OCI-LY3 (cell line): ENCODE measurements around the gene PPL.

Source experiments
- H2AFZ ChIP-seq: fragments of 200-600, 300-600 bp; shearing (Covaris generic); 2 replicates; pipeline ENCODE4 v1.6.0; 2014; ENCODE audit warnings: antibody characterized with exemption, low read depth, low read length
- H3K27ac ChIP-seq: fragments of 200-600, 300-600 bp; sonication (generic); 2 replicates; pipeline ENCODE4 v1.5.1; 2014; ENCODE audit warnings: mild to moderate bottlenecking, low read length, moderate library complexity, mixed read lengths
- H3K27me3 ChIP-seq: fragments of 200-600, 300-600 bp; sonication (generic); 2 replicates; pipeline ENCODE4 v1.6.1; 2014; ENCODE audit warnings: low read depth, low read length, mixed read lengths
- H3K36me3 ChIP-seq: fragments of 200-600, 300-600 bp; sonication (generic); replicated peaks from 2 replicates; pipeline ENCODE3; 2014; ENCODE audit warnings: low read depth, low read length, mixed read lengths
- H3K4me1 ChIP-seq: fragments of 300-600, 200-600 bp; sonication (generic); 2 replicates; pipeline ENCODE4 v1.6.1; 2014; ENCODE audit warnings: low read length, mixed read lengths
- H3K4me2 ChIP-seq: fragments of 200-600, 300-600 bp; sonication (generic); 2 replicates; pipeline ENCODE4 v1.6.1; 2014; ENCODE audit warnings: low read length, mixed read lengths
- H3K4me3 ChIP-seq: fragments of 300-600, 200-600 bp; sonication (generic); 2 replicates; pipeline ENCODE4 v1.5.1; 2014; ENCODE audit warnings: antibody characterized with exemption, mild to moderate bottlenecking, low read length, moderate library complexity
- H3K79me2 ChIP-seq: fragments of 300-600, 200-600 bp; shearing (Covaris generic); 2 replicates; pipeline ENCODE4 v1.6.1; 2014; ENCODE audit warnings: mild to moderate bottlenecking, low read length, mixed read lengths
- H3K9ac ChIP-seq: fragments of 300-600, 200-600 bp; shearing (Covaris generic); 2 replicates; pipeline ENCODE4 v1.6.0; 2014; ENCODE audit warnings: mild to moderate bottlenecking, low read length, moderate library complexity
- H3K9me3 ChIP-seq: fragments of 200-600, 300-600 bp; shearing (Covaris generic); 2 replicates; pipeline ENCODE4 v1.6.1; 2014; ENCODE audit warnings: low read length, mixed read lengths; ENCODE audit not compliant: insufficient read depth
- H4K20me1 ChIP-seq: fragments of 200-600, 300-600 bp; sonication (generic); 2 replicates; pipeline ENCODE4 v1.6.1; 2016; ENCODE audit warnings: low read length, mixed read lengths; ENCODE audit not compliant: insufficient read depth
- EZH2phosphoT487 ChIP-seq: fragments of 200-600 bp; shearing (Covaris generic); IDR thresholded peaks from 2 replicates; pipeline ENCODE4 v1.6.1; 2018; ENCODE audit warnings: antibody characterized with exemption, mixed run types, low read depth
- TF ChIP-seq, protein P1 (sequence below): fragments of 200-600, 300-600 bp; sonication (generic); IDR thresholded peaks from 2 replicates; pipeline ENCODE4 v1.5.1; 2014; ENCODE audit warnings: antibody characterized with exemption, low read length, low read depth

The PPL gene

DNA sequence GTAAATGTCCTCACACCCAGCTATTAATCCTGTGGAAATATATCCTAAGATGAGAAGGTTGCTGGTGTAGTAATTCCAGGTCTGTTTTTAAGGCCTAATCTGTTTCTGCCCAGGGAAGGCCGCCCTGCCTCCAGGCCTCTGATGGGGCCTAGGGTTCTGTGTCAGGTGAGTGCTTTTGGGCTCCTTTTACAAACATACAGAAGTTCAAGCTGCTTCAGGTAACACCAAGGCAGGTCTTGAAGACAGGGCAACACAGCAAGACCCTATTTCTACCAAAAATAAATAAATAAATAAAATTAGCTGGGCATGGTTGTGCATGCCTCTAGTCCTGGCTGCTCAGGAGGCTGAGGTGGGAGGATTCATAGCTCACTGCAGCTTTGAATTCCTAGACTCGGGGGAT is 9.3 kb downstream of the PPL start:
- TF ChIP-seq EZH2phosphoT487, result no peak
- TF ChIP-seq, protein P1, sequence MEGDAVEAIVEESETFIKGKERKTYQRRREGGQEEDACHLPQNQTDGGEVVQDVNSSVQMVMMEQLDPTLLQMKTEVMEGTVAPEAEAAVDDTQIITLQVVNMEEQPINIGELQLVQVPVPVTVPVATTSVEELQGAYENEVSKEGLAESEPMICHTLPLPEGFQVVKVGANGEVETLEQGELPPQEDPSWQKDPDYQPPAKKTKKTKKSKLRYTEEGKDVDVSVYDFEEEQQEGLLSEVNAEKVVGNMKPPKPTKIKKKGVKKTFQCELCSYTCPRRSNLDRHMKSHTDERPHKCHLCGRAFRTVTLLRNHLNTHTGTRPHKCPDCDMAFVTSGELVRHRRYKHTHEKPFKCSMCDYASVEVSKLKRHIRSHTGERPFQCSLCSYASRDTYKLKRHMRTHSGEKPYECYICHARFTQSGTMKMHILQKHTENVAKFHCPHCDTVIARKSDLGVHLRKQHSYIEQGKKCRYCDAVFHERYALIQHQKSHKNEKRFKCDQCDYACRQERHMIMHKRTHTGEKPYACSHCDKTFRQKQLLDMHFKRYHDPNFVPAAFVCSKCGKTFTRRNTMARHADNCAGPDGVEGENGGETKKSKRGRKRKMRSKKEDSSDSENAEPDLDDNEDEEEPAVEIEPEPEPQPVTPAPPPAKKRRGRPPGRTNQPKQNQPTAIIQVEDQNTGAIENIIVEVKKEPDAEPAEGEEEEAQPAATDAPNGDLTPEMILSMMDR, result no peak
- H3K27ac ChIP-seq, result no peak overlapping the region
- H3K4me3 ChIP-seq, result no peak overlapping the region
- no peak overlapping the region for H2AFZ ChIP-seq
- peaks cover 12% of the 10 kb centered on the region for H3K27me3 ChIP-seq
- H3K9ac ChIP-seq, result no peak overlapping the region
- H3K79me2 ChIP-seq, result no peaks in the 10 kb centered on the region
- peaks cover 5% of the 10 kb centered on the region; the same call in 1 of the 2 replicates for H3K9me3 ChIP-seq
- H3K4me2 ChIP-seq, result no peak overlapping the region
- no peaks in the 10 kb centered on the region for H4K20me1 ChIP-seq
- no peaks in the 10 kb centered on the region for H3K4me1 ChIP-seq
- H3K36me3 ChIP-seq, result no peaks in the 10 kb centered on the region

DNA sequence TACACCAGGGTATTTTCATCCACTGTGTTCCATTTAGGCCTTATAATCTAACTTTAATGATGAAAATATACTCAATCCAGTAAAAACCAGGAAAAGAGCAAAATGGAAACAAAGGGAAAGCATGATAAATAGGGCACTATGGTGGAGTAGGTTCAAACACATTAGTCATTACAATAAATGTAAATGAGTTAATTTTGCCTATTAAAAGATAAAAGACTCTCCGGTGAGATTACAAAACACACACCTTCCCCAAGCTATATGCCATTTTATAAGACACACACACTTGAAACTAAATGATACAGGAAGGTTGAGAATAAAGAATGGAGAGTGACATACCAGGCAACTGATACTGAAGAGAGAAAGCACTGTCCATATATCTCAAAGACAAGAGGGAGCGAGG is 10.0 kb downstream of the PPL start:
- peaks cover 12% of the 10 kb centered on the region for H3K27me3 ChIP-seq
- H4K20me1 ChIP-seq, result no peaks in the 10 kb centered on the region
- TF ChIP-seq, protein P1, result no peak
- TF ChIP-seq EZH2phosphoT487, result no peak
- no peak overlapping the region for H3K4me2 ChIP-seq
- H3K4me1 ChIP-seq, result no peaks in the 10 kb centered on the region
- H3K4me3 ChIP-seq, result no peak overlapping the region
- H3K9ac ChIP-seq, result no peak overlapping the region
- H3K27ac ChIP-seq, result no peak overlapping the region
- H3K36me3 ChIP-seq, result no peaks in the 10 kb centered on the region
- no peak overlapping the region for H2AFZ ChIP-seq
- H3K9me3 ChIP-seq, result peaks cover 5% of the 10 kb centered on the region; the same call in 1 of the 2 replicates
- H3K79me2 ChIP-seq, result no peaks in the 10 kb centered on the region

DNA sequence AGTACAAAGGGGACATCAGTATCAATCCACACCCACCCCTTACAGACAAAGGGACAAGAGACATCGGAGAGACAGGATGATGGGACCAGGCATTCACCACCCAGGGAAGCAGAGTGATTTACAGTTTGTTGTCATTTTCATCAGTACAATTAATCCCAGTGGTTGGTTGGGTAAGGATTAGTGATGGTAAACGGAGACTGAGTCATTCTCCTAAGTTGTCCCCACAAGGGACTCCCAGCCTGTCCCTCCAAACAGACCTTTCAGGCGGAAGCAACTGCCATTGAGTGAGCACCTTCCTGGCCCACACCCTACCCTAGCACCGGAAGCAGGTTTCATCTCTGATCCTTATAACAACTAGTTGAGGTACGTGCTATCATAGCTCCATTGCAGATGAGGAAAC is 11.2 kb downstream of the PPL start:
- no peaks in the 10 kb centered on the region for H4K20me1 ChIP-seq
- H3K4me1 ChIP-seq, result no peaks in the 10 kb centered on the region
- H2AFZ ChIP-seq, result no peak overlapping the region
- no peaks in the 10 kb centered on the region for H3K79me2 ChIP-seq
- H3K9me3 ChIP-seq, result peaks cover 5% of the 10 kb centered on the region; the same call in 1 of the 2 replicates
- H3K27me3 ChIP-seq, result peaks cover 12% of the 10 kb centered on the region
- TF ChIP-seq EZH2phosphoT487, result no peak
- TF ChIP-seq, protein P1, result no peak
- no peak overlapping the region for H3K9ac ChIP-seq
- H3K27ac ChIP-seq, result no peak overlapping the region
- H3K4me2 ChIP-seq, result no peak overlapping the region
- H3K36me3 ChIP-seq, result no peaks in the 10 kb centered on the region
- H3K4me3 ChIP-seq, result no peak overlapping the region

DNA sequence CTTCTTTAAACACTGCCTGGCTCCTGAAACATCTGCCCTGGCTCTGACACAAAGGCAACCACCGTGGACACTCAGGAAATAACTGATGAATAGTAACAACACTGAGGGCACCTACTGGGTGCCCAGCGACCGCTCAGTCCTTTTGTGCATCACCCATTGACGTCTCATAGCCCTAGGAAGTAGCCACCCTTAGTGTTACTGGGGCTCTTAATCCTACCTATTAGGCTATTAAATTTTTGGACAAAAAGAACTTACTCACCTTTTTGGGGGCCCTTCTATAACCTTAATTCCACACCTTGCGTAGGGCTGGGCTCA is 11.7 kb downstream of the PPL start:
- Histone ChIP-seq H3K27me3 (peaks cover 12% of the 10 kb centered on the region), H3K4me2 (no peak overlapping the region), H2AFZ (no peak overlapping the region), H3K4me3 (no peak overlapping the region), H3K36me3 (no peaks in the 10 kb centered on the region), H3K9me3 (peaks cover 5% of the 10 kb centered on the region; the same call in 1 of the 2 replicates), H3K9ac (no peak overlapping the region), H3K27ac (no peak overlapping the region), H3K4me1 (no peaks in the 10 kb centered on the region), H4K20me1 (no peaks in the 10 kb centered on the region), H3K79me2 (no peaks in the 10 kb centered on the region)
- TF ChIP-seq, protein P1, result no peak
- no peak for TF ChIP-seq EZH2phosphoT487
